A673 (cell line): Measurements from ENCODE around the gene LEFTY1.

Experiments used
- EZH2 ChIP-seq: fragments of 200-600 bp; sonication (generic); IDR thresholded peaks from 2 replicates; pipeline ENCODE4 v1.6.1; 2017; ENCODE audit warnings: borderline replicate concordance, low read depth, mild to moderate bottlenecking, mixed read lengths, antibody characterized with exemption, low read length; ENCODE audit not compliant: poor library complexity, severe bottlenecking
- TF ChIP-seq, protein P1 (sequence below): fragments of 300-800, 200-600 bp; sonication (generic); conservative IDR thresholded peaks from 2 replicates; pipeline ENCODE4 v1.5.1; 2017; ENCODE audit warnings: low read depth, mild to moderate bottlenecking, antibody characterized with exemption, low read length, moderate library complexity, mixed read lengths

DNA sequence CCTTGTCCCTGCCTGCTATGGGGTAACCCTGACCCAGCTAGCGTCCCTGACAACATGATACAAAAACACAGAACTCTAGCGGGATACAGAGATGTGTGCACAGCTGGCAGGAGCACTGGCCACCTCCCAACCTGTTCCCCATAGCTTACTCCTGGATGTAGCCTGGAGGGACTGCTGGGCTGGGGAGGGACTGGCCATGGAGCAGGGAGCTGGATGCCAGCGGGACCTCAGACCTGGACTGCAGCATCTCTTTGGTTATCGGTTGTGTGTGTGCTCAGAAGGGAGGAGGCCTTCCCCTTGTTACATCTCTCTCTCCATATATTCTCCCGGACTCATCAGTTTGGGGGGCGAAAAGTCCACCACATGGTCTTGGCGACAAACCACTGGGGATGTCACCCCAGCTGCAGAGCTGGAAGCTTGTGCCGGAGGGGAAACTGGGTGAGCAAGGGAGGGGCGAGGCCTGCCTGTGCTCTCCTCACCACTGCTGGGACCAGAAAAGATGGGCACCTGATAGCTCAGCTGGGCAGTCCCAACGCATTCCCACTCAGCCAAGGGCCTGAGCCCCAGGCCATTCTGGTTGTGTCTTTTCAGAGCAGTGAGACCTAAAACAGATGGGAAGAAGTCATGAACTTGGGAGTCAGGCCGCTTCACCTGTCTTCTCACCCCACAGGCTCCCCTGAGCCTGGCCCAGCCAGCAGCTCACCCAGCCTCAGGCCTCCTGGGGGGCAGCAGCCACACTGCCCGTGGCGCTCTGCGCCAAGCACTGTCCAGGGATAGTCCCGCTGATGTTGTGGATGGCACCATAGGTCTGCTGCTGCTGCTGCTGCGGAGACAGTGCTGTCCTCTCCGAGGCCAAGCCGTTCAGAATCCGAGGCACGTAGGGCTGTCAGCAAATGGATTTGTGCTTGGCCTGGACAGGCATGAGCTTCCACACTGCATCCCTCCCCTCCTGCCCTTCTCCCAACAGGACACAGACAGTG lies 42.3 kb downstream of the LEFTY1 start:
- TF ChIP-seq, protein P1, sequence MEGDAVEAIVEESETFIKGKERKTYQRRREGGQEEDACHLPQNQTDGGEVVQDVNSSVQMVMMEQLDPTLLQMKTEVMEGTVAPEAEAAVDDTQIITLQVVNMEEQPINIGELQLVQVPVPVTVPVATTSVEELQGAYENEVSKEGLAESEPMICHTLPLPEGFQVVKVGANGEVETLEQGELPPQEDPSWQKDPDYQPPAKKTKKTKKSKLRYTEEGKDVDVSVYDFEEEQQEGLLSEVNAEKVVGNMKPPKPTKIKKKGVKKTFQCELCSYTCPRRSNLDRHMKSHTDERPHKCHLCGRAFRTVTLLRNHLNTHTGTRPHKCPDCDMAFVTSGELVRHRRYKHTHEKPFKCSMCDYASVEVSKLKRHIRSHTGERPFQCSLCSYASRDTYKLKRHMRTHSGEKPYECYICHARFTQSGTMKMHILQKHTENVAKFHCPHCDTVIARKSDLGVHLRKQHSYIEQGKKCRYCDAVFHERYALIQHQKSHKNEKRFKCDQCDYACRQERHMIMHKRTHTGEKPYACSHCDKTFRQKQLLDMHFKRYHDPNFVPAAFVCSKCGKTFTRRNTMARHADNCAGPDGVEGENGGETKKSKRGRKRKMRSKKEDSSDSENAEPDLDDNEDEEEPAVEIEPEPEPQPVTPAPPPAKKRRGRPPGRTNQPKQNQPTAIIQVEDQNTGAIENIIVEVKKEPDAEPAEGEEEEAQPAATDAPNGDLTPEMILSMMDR: no peak
- no peak for TF ChIP-seq EZH2
